ENCODE data around the gene XXYLT1.
A peak's percentile ranks its signal among the peaks of the same experiment; 100 is the strongest.

The XXYLT1 gene

DNA sequence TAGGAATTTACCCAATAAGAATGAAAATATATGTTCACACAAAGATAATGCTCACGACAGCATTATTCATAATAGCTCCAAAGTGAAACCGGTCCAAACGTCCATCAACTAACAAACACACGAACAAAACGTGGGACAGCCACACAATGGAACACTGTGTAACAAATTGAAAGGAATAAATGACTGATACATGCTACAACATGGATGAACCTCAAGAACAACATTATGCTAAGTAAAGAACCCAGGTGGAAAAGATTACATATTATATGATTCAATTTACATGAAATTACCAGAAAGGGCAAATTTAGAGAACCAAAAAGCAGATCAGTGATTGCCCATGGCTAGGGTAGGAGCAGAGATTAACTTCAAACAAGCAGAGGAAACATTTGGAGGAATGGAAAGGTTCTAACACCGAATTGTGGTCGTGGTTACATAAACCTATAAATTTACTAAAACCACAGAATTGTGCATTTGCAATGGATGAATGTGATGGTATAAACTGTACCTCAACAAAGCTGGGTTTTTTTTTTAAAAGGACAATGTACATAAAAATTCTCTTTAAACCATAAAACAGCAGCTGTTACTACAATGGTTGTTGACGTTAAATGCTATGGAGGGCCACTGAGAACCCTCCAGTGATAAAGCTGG, 76.3 kb downstream of the XXYLT1 start:
- TF ChIP-seq, protein P1, sequence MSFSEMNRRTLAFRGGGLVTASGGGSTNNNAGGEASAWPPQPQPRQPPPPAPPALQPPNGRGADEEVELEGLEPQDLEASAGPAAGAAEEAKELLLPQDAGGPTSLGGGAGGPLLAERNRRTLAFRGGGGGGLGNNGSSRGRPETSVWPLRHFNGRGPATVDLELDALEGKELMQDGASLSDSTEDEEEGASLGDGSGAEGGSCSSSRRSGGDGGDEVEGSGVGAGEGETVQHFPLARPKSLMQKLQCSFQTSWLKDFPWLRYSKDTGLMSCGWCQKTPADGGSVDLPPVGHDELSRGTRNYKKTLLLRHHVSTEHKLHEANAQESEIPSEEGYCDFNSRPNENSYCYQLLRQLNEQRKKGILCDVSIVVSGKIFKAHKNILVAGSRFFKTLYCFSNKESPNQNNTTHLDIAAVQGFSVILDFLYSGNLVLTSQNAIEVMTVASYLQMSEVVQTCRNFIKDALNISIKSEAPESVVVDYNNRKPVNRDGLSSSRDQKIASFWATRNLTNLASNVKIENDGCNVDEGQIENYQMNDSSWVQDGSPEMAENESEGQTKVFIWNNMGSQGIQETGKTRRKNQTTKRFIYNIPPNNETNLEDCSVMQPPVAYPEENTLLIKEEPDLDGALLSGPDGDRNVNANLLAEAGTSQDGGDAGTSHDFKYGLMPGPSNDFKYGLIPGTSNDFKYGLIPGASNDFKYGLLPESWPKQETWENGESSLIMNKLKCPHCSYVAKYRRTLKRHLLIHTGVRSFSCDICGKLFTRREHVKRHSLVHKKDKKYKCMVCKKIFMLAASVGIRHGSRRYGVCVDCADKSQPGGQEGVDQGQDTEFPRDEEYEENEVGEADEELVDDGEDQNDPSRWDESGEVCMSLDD (tag by site-specific recombination; IDR thresholded peaks at IDR 0.05), result no peak
- TF ChIP-seq, protein P2, sequence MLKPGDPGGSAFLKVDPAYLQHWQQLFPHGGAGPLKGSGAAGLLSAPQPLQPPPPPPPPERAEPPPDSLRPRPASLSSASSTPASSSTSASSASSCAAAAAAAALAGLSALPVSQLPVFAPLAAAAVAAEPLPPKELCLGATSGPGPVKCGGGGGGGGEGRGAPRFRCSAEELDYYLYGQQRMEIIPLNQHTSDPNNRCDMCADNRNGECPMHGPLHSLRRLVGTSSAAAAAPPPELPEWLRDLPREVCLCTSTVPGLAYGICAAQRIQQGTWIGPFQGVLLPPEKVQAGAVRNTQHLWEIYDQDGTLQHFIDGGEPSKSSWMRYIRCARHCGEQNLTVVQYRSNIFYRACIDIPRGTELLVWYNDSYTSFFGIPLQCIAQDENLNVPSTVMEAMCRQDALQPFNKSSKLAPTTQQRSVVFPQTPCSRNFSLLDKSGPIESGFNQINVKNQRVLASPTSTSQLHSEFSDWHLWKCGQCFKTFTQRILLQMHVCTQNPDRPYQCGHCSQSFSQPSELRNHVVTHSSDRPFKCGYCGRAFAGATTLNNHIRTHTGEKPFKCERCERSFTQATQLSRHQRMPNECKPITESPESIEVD (tag by site-specific recombination; IDR thresholded peaks at IDR 0.05), result peak; percentile 41; the same call in 1 of the 2 replicates
- peak; percentile 28; the same call in 1 of the 2 replicates for TF ChIP-seq OSR2 (tag by site-specific recombination; IDR thresholded peaks at IDR 0.05)
- TF ChIP-seq ZNF404 (tag by site-specific recombination; IDR thresholded peaks at IDR 0.05), result no peak
- no peak for TF ChIP-seq EGR2 (tag by site-specific recombination; IDR thresholded peaks at IDR 0.05; ENCODE audit: low read depth)
- TF ChIP-seq, protein P3, sequence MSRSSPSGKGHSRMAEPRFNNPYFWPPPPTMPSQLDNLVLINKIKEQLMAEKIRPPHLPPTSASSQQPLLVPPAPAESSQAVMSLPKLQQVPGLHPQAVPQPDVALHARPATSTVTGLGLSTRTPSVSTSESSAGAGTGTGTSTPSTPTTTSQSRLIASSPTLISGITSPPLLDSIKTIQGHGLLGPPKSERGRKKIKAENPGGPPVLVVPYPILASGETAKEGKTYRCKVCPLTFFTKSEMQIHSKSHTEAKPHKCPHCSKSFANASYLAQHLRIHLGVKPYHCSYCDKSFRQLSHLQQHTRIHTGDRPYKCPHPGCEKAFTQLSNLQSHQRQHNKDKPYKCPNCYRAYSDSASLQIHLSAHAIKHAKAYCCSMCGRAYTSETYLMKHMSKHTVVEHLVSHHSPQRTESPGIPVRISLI (tag by site-specific recombination; IDR thresholded peaks at IDR 0.05), result no peak
- ChIA-PET POLR2A (no interaction called here), CTCF (no interaction called here)
- H3K4me3 ChIP-seq (ENCODE audit: low read depth, low read length), result no peak overlapping the region
- no peaks in the 10 kb centered on the region for H3K4me1 ChIP-seq (ENCODE audit: control insufficient read depth, insufficient read depth, low read length)
- no peaks in the 10 kb centered on the region for H3K36me3 ChIP-seq (ENCODE audit: control insufficient read depth in 2 of 2, insufficient read depth in 1 of 2, low read length in 2 of 2)
- H3K9me3 ChIP-seq (ENCODE audit: control insufficient read depth, insufficient read depth, low read depth, low read length), result no peaks in the 10 kb centered on the region
- no peak overlapping the region for H3K27ac ChIP-seq (ENCODE audit: extremely low read depth, low read depth, low read length)

DNA sequence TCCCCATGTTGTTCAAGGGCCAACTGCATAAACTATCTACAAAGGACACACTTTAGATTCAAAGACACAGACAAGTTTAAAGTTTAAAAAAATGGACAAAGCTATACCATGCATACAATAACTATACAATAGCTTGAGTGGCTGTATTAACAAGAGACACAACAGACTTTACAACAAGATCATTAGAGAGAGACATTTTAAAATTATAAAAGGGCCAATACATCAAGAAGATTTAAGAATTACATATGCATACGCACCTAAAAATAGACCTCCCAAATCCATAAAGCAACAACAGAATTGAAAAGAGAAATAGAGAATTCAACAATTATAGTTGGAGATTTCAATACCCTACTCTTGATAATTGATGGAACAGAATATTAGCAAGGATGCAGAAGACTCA, 79.4 kb downstream of the XXYLT1 start:
- CTCF ChIA-PET, result no interaction called here
- no peak for TF ChIP-seq ZFP3 (tag by site-specific recombination; IDR thresholded peaks at IDR 0.05; ENCODE audit: low read depth)
- peak; percentile 81 for TF ChIP-seq SETDB1 (IDR thresholded peaks at IDR 0.05; ENCODE audit: insufficient read length, low read length)
- Histone ChIP-seq H3K4me1 (ENCODE audit: control insufficient read depth, insufficient read depth, low read length) (no peaks in the 10 kb centered on the region), H3K9me3 (ENCODE audit: control insufficient read depth, insufficient read depth, low read depth, low read length) (no peaks in the 10 kb centered on the region), H3K36me3 (ENCODE audit: control insufficient read depth in 2 of 2, insufficient read depth in 1 of 2, low read length in 2 of 2) (no peaks in the 10 kb centered on the region), H3K27ac (ENCODE audit: extremely low read depth, low read depth, low read length) (no peak overlapping the region), H3K4me3 (ENCODE audit: low read depth, low read length) (no peak overlapping the region)
- POLR2A ChIA-PET, result no interaction called here

DNA sequence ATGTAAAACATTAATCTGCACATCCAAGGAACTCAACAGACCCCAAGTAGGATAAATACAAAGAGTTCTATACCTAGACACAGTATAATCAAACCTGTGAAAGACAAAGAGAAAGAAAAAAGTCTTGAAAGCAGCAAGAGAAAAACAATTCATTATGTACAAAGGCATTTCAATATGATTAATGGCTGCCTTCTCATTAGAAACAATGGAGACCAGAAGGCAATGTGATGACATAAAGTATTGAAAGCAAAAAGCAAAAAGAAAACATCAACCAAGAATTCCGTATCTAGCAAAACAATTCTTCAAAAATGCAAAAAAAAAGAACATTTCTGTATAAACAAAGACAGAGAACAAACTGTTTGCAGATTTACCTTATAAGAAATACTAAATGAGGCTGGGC, 81.1 kb downstream of the XXYLT1 start:
- no peaks in the 10 kb centered on the region for H3K4me1 ChIP-seq (ENCODE audit: control insufficient read depth, insufficient read depth, low read length)
- H3K36me3 ChIP-seq (ENCODE audit: control insufficient read depth in 2 of 2, insufficient read depth in 1 of 2, low read length in 2 of 2), result no peaks in the 10 kb centered on the region
- CTCF ChIA-PET, result no interaction called here
- H3K27ac ChIP-seq (ENCODE audit: extremely low read depth, low read depth, low read length), result no peak overlapping the region
- POLR2A ChIA-PET, result no interaction called here
- no peak overlapping the region for H3K4me3 ChIP-seq (ENCODE audit: low read depth, low read length)
- H3K9me3 ChIP-seq (ENCODE audit: control insufficient read depth, insufficient read depth, low read depth, low read length), result no peaks in the 10 kb centered on the region
- no peak for TF ChIP-seq ZFP3 (tag by site-specific recombination; IDR thresholded peaks at IDR 0.05; ENCODE audit: low read depth)
- TF ChIP-seq ZNF549 (tag by site-specific recombination; IDR thresholded peaks at IDR 0.05), result no peak
- TF ChIP-seq KLF1 (tag by site-specific recombination; IDR thresholded peaks at IDR 0.05), result no peak
- TF ChIP-seq ZNF146 (tag by site-specific recombination; IDR thresholded peaks at IDR 0.05), result no peak
- no peak for TF ChIP-seq ZNF624 (tag by site-specific recombination; IDR thresholded peaks at IDR 0.05)
- no peak for TF ChIP-seq ZNF404 (tag by site-specific recombination; IDR thresholded peaks at IDR 0.05)
- TF ChIP-seq, protein P4, sequence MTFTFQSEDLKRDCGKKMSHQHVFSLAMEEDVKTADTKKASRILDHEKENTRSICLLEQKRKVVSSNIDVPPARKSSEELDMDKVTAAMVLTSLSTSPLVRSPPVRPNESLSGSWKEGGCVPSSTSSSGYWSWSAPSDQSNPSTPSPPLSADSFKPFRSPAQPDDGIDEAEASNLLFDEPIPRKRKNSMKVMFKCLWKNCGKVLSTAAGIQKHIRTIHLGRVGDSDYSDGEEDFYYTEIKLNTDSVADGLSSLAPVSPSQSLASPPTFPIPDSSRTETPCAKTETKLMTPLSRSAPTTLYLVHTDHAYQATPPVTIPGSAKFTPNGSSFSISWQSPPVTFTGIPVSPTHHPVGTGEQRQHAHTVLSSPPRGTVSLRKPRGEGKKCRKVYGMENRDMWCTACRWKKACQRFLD (tag by site-specific recombination; IDR thresholded peaks at IDR 0.05), result no peak

All from HEK293 (cell line).